A673 (cell line): ENCODE measurements around the gene SEMA6A. TPM values are rescaled to one million over a fixed set of nuclear protein-coding genes. Genes with fewer than 3 reads are reported as not detected.
A peak's percentile ranks its signal among the peaks of the same experiment; 100 is the strongest.

ENCODE experiments used
- BruUV-seq: library from RNA; stranded (reverse); fragments of 400-500 nt; replicated peaks from 2 replicates; lab custom pipeline; 2021; lab: Mats Ljungman, UMichigan
- CTCF ChIA-PET: fragments of 300-600 bp; sonication (Branson Sonifier 250); formaldehyde crosslinking; loops from one replicate; lab custom pipeline; 2022; ENCODE audit warnings: antibody characterized with exemption; lab: Charles Lee
- POLR2A ChIA-PET: fragments of 300-600 bp; sonication (Branson Sonifier 250); formaldehyde crosslinking; loops from one replicate; lab custom pipeline; 2022; ENCODE audit warnings: antibody characterized with exemption; ENCODE audit not compliant: low non-redundant PET; lab: Charles Lee
- DNase-seq: peaks from one replicate; pipeline ENCODE4 v3.0.0-alpha.2; 2015; ENCODE audit warnings: low spot score
- H3K27ac ChIP-seq: fragments of 200-600 bp; sonication (generic); 2 replicates; pipeline ENCODE4 v1.5.1; 2016; ENCODE audit warnings: mixed run types, low read depth, mild to moderate bottlenecking, mixed read lengths, antibody characterized with exemption, low read length; ENCODE audit not compliant: poor library complexity, severe bottlenecking
- H3K27me3 ChIP-seq: fragments of 200-600 bp; sonication (generic); replicated peaks from 2 replicates; pipeline ENCODE4 v1.6.1; 2017; ENCODE audit warnings: mixed run types, low read depth, mild to moderate bottlenecking, mixed read lengths, antibody characterized with exemption, low read length; ENCODE audit not compliant: insufficient read depth, poor library complexity
- H3K36me3 ChIP-seq: fragments of 200-600 bp; sonication (generic); 2 replicates; pipeline ENCODE4 v1.6.1; 2016; ENCODE audit warnings: mixed run types, mild to moderate bottlenecking, mixed read lengths, antibody characterized with exemption, low read length; ENCODE audit not compliant: insufficient read depth, poor library complexity, severe bottlenecking
- H3K4me1 ChIP-seq: fragments of 200-600 bp; sonication (generic); 2 replicates; pipeline ENCODE4 v1.6.1; 2017; ENCODE audit warnings: mixed run types, mild to moderate bottlenecking, mixed read lengths, antibody characterized with exemption, low read length; ENCODE audit not compliant: insufficient read depth, poor library complexity, severe bottlenecking
- H3K4me3 ChIP-seq: fragments of 200-600 bp; sonication (generic); 2 replicates; pipeline ENCODE4 v1.5.1; 2016; ENCODE audit warnings: low read depth, mixed run types, mild to moderate bottlenecking, mixed read lengths, low read length; ENCODE audit not compliant: poor library complexity, severe bottlenecking
- H3K9me3 ChIP-seq: fragments of 200-600 bp; sonication (generic); 2 replicates; pipeline ENCODE4 v1.6.1; 2016; ENCODE audit warnings: mixed run types, low read depth, mild to moderate bottlenecking, mixed read lengths, antibody characterized with exemption, low read length; ENCODE audit not compliant: poor library complexity, severe bottlenecking
- CTCF ChIP-seq: fragments of 300-800, 200-600 bp; sonication (generic); conservative IDR thresholded peaks from 2 replicates; pipeline ENCODE4 v1.5.1; 2017; ENCODE audit warnings: low read depth, mild to moderate bottlenecking, antibody characterized with exemption, low read length, moderate library complexity, mixed read lengths
- EZH2 ChIP-seq: fragments of 200-600 bp; sonication (generic); IDR thresholded peaks from 2 replicates; pipeline ENCODE4 v1.6.1; 2017; ENCODE audit warnings: borderline replicate concordance, low read depth, mild to moderate bottlenecking, mixed read lengths, antibody characterized with exemption, low read length; ENCODE audit not compliant: poor library complexity, severe bottlenecking
- intact Hi-C: fragments of 100-400 bp; cut with micrococcal nuclease; formaldehyde crosslinking; loops from one replicate; pipeline ENCODE4 v1.10.0; 2022; ENCODE audit not compliant: unreplicated experiment
- total RNA-seq: library from RNA; stranded (reverse); gene quantifications from 2 replicates; pipeline ENCODE4 v1.2.3, GENCODE V29; 2021

The SEMA6A gene
- total RNA-seq, 1 experiment from 2014 or later: 10.6 TPM

GRCh38 chr5:116578676-116579075 lies 4.1 kb upstream of the SEMA6A start:
- POLR2A ChIA-PET: no interaction called here
- CTCF ChIA-PET: no interaction called here

DNA sequence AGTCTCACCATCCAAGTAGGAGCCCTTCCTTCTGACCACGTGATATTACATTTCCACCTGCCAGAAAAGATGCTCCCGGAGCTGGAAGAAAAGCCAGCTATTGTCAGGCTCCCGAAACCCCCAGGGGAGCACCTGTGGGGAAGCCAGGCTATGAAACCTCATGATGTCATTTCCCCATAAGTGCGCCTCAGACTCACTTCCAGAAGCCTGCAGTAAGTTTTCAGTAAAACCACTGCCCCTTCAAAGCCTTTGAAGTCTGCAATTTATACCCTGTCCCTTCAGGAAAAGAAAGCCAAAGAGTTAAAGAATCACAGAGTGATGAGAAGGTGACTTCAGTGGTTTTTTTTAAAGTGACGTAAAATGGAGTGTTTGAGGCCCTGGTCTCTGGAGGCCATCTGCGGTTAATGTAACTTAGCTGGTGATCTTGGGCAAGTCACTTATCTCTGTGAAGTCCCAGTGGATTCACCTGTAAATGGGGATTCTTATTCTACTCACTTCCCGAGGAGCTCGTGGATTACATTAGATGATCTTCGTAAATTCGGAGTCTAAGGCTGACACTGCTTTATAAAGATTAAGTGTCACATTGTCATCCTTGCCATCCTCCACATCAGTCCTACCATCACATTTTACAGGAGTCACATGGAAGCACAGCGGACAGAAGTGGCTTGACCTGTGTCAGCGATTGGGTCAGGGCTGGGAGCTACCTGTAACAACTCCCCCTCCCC lies 2.6 kb upstream of the SEMA6A start:
- no peaks in the 10 kb centered on the region for H3K9me3 ChIP-seq
- TF ChIP-seq CTCF: no peak
- POLR2A ChIA-PET: no interaction called here

More at GRCh38 chr5:116578676-116579075, 4.1 kb upstream of the SEMA6A start:
- no TSS peak for BruUV-seq
- H3K9me3 ChIP-seq: no peaks in the 10 kb centered on the region
- intact Hi-C loops: loop anchor here (10.0 kb wide), 3 partner anchors 186 to 496 kb away; no protein-coding TSS in a partner anchor
- DNase-seq: no peak
- peaks cover 14% of the 10 kb centered on the region for H3K4me1 ChIP-seq
- TF ChIP-seq CTCF: no peak
- TF ChIP-seq EZH2: no peak
- no peak overlapping the region for H3K27ac ChIP-seq
- peaks cover 7% of the 10 kb centered on the region for H3K27me3 ChIP-seq
- no peaks in the 10 kb centered on the region for H3K36me3 ChIP-seq
- no peak overlapping the region for H3K4me3 ChIP-seq

GRCh38 chr5:116576053-116576713 lies 1.6 kb upstream of the SEMA6A start:
- Histone ChIP-seq H3K9me3 (no peaks in the 10 kb centered on the region), H3K27ac (no peak overlapping the region), H3K4me3 (peak overlapping the region; percentile 61), H3K36me3 (no peaks in the 10 kb centered on the region), H3K27me3 (peaks cover 32% of the 10 kb centered on the region), H3K4me1 (peaks cover 14% of the 10 kb centered on the region)
- BruUV-seq: no TSS peak
- DNase-seq: peak; percentile 84
- POLR2A ChIA-PET: no interaction called here
- intact Hi-C loops: loop anchor here (1.0 to 10.0 kb wide), 4 partner anchors 189 to 499 kb away; no protein-coding TSS in a partner anchor
- TF ChIP-seq CTCF (peak; percentile 93), EZH2 (no peak)
- CTCF ChIA-PET: interaction anchor here (0.6 to 1.2 kb wide), 2 partner anchors 79 to 433 kb away, joined by 3 to 4 read pairs; no protein-coding TSS in a partner anchor

More for the DNA sequence above, 2.6 kb upstream of the SEMA6A start:
- Histone ChIP-seq H3K27me3 (peaks cover 22% of the 10 kb centered on the region), H3K4me3 (peak overlapping the region; percentile 61), H3K36me3 (no peaks in the 10 kb centered on the region), H3K27ac (no peak overlapping the region), H3K4me1 (peaks cover 14% of the 10 kb centered on the region)
- intact Hi-C loops: loop anchor here (10.0 kb wide), 3 partner anchors 188 to 498 kb away; no protein-coding TSS in a partner anchor
- DNase-seq: no peak
- CTCF ChIA-PET: interaction anchor here (0.6 to 1.2 kb wide), 2 partner anchors 78 to 1486 kb away, joined by 3 read pairs; no protein-coding TSS in a partner anchor
- no TSS peak for BruUV-seq
